HG03521 (cell line): Measurements from ENCODE around the gene THSD4.
"Not testable (repeated sequence)": the region's sequence is repeated elsewhere in the genome, so short reads cannot be mapped to it uniquely, and the experiment has no call there.

ENCODE experiments used
- ATAC-seq: cut with Tn5 transposase; IDR thresholded peaks from one replicate; pipeline ENCODE4 v1.9.1; 2021; ENCODE audit warnings: mild to moderate bottlenecking, moderate library complexity; ENCODE audit not compliant: unreplicated experiment

Gene THSD4

GRCh38 chr15:71319424-71319823 is 204.2 kb downstream of the THSD4 start:
- not testable (repeated sequence) for ATAC-seq

GRCh38 chr15:71319935-71320334 is 204.7 kb downstream of the THSD4 start:
- ATAC-seq: no peak

GRCh38 chr15:71323082-71323481 is 207.8 kb downstream of the THSD4 start:
- ATAC-seq: no peak

GRCh38 chr15:71323584-71323983 is 208.3 kb downstream of the THSD4 start:
- ATAC-seq: no peak

- no peak for ATAC-seq
Observed at GRCh38 chr15:71325481-71325880, 210.2 kb downstream of the THSD4 start.

- no peak for ATAC-seq
Observed at GRCh38 chr15:71328453-71328852, 213.2 kb downstream of the THSD4 start.

GRCh38 chr15:71329041-71329440 is 213.8 kb downstream of the THSD4 start:
- ATAC-seq: no peak

GRCh38 chr15:71329497-71330260 is 214.4 kb downstream of the THSD4 start:
- ATAC-seq: no peak

- ATAC-seq: no peak
Observed at GRCh38 chr15:71330638-71331162, 215.4 kb downstream of the THSD4 start.

GRCh38 chr15:71331173-71331572 is 215.9 kb downstream of the THSD4 start:
- ATAC-seq: no peak

- ATAC-seq: no peak
Observed at GRCh38 chr15:71332431-71333004, 217.2 kb downstream of the THSD4 start.

- ATAC-seq: no peak
Observed at GRCh38 chr15:71333136-71333700, 217.9 kb downstream of the THSD4 start.

- ATAC-seq: no peak
Observed at GRCh38 chr15:71333839-71334238, 218.6 kb downstream of the THSD4 start.

GRCh38 chr15:71334434-71334833 is 219.2 kb downstream of the THSD4 start:
- no peak for ATAC-seq

- no peak for ATAC-seq
Observed at GRCh38 chr15:71334873-71335272, 219.6 kb downstream of the THSD4 start.

- no peak for ATAC-seq
Observed at GRCh38 chr15:71335591-71335990, 220.3 kb downstream of the THSD4 start.

GRCh38 chr15:71336671-71337070 is 221.4 kb downstream of the THSD4 start:
- no peak for ATAC-seq

GRCh38 chr15:71337197-71337845 is 222.1 kb downstream of the THSD4 start:
- ATAC-seq: no peak

- no peak for ATAC-seq
Observed at GRCh38 chr15:71338265-71338664, 223.0 kb downstream of the THSD4 start.

- ATAC-seq: no peak
Observed at GRCh38 chr15:71338827-71339542, 223.7 kb downstream of the THSD4 start.
